Pulmonary artery endothelial cell (primary cell): ENCODE results near the gene OXT. TPM values are rescaled to one million over a fixed set of nuclear protein-coding genes. Genes with fewer than 3 reads are reported as not detected.

Experiments used
- DNase-seq: peaks from one replicate; pipeline ENCODE4 v3.0.0-alpha.2; 2011; ENCODE audit warnings: low read depth, low spot score
- total RNA-seq: library from RNA; depleted of rRNA; stranded (reverse); fragments of >200 nt; gene quantifications from 2 replicates; pipeline ENCODE4 v1.2.3, GENCODE V29; 2014

OXT gene
- total RNA-seq, 1 donor from 2014 or later: not detected

GRCh38 chr20:3084283-3084985 lies 13.0 kb downstream of the OXT start, which contains the start of gene AVP:
TSS of gene AVP (minus strand) at chr20:3084724. CDS start at chr20:3084674, 50 bp downstream.
- DNase-seq: no peak

DNA sequence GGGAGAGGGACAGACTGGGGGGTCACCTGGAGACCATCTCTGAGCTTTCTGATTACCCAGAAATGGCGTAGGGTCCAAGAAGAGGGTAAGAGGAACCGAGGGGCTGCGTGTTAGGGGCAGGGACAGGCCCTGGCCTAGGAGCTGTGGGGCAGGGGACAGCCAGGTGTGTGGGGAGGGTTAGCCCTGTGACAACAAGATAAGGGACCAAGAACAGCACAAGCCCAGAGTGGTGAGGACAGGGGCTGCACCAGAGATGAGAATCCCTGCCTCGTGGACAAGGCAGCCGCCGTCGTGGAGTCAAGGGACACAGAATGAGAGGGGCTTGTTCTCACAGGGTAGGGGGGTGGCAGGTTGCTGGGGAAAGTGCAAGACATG lies 13.6 kb downstream of the OXT start:
- no peak for DNase-seq

DNA sequence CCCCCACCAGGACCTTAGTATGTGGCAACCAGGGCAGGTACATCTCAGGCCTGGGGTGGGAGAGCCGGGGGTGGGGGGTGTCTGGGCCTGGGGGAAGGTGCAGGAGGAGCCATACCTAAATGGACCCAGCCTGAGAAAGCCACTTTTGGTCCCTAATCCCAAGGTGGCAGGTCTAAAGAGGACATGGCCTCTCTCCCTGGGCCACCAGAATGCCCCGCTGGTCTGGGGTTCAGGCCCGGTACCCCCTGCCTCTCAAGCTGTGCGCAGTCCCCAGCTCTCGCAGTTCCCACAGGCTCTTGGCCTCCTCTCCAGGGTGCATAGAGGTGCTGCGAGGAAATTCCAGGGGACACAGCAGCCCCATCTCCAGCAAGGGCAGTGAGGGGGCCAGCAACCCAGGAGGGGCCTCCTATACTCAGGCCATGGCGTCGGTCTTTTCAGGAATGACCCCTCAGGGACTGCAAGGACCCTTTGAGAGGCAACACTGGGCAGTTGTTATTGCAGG lies 14.2 kb downstream of the OXT start:
- DNase-seq: no peak

DNA sequence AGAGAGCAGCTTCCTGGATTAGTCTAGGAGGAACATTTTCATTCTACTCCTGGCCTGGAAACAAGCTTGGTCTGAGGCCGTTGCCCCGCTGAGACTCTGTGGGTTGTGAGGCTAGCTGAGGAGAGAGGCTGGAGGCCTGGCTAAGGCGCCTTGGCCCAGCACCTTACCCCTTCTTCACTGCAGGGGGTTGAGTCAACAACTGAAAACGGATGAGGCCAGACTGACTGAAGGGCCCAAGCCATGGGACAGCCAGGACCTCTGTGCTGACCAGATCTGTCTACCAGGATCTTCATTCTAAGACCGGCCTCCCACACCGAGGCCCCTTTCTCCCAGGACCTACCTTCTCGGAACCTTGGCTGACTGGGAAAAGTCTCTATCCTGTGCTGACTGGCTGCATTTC lies 16.6 kb downstream of the OXT start:
- no peak for DNase-seq

DNA sequence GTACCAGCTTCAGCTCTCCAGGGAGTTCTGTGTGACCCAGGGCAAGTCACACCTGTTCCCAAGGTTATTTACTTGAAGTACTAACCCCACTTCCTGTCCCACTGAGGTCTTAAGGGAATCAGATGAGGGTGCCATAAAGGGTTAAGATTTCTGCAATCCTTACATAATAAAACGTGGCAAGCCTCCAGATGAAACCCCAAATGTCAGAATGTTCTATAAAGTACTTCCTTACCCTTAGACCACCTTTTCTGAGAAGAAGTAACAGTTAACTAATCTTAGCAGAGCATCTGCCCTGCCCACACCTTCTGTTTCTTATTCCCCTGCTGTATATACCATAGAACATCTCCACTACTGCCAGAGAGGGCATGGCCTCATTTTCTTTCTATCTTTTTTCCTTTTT lies 19.1 kb downstream of the OXT start:
- DNase-seq: no peak

DNA sequence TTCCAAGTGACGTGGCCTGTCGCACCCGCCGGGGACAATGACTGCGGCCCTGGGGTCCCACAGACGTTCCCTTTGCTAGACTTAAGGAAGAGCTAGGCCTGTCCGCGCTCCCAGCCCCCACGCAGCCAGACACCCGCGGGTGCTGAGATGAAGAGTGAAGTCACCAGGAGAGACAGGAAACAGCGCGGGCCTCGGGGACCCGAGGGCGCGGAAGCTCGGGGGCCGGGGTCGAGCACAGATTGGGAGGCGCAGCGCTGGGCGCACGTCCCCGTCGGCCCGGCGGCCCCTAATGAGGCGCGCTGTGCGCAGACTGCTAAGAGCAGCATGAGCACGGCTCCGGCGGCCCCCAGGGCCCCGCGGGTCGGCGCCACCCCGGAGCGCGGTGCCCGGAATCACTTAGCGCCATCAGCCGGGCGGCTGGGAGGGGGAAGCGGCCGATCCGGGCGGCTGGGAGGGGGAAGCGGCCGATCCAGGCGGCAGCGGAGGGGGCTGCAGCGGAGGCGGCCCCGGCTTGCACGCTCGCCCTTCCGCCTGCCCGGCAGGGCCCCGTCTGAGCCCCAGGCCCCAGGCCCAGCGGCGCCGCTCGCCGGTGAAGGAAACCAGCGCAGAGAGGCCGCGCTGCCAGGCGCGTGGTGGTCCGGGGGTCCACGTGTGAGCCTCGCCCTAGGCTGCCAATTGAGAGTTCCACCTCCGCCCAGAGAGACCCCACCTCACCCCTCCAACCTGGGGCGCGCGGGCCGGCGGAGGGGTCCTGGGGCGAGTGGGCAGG lies 21.4 kb downstream of the OXT start:
- no peak for DNase-seq

DNA sequence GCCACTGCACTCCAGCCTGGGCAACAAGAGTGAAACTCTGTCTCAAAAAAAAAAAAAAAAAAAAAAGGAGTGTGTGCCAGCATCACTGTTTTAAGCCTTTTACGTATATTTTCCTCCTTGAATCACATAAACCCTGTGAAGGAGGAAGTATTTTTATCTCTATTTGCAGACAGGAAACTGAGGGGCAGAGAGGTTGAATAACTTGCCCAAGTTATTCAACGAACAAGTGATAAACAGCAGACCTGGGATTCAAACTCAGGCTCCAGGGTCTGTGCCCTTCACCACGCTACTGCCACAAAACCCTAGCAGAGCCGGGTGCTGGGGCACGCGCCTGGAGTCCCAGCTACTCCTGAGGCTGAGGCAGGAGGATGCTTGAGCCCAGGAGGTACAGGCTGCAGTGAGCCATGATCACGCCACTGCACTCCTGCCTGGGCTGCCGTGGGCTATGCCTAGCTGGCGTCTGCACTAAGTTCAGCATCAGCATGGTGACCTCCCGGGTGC lies 22.5 kb downstream of the OXT start:
- DNase-seq: peak; percentile 44

DNA sequence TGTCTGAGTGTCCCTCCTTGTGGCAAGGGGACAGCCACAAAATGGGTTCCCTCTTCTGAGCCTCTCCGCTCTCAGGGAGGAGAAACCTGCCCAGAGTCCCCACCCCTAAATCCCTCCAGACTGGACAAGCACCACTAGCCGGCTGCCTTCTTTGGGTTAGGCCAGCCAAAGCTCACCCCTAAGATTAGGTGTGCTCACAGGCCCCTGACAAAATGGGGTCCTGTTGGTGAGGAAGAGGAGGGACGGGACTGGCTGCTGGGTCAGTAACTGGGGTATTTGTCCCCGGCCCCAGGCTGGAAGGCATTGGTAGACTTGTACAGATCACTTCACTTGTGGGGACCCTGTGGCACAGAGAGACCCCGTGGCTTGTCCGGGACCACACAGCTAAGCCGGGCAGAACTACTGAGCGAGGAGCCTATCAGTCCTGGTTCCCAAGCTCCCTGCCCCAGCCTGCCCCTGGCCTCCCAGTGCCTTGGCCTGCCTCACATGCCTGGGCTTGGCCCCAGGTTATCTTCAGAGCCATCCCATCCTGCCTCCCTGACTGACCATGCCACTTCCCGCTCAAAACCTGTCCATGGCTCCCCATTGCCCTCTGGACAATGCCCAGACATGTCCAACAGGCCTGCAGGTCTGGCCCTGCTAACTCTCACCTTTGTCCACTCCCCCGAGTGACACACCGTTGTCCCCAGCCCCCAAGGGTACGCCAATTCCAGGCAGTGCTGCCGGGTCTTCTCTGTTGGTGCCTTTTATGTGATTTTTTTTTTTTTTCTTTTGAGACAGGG lies 23.6 kb downstream of the OXT start:
- DNase-seq: no peak

GRCh38 chr20:3100480-3100879 lies 29.1 kb downstream of the OXT start:
- no peak for DNase-seq

DNA sequence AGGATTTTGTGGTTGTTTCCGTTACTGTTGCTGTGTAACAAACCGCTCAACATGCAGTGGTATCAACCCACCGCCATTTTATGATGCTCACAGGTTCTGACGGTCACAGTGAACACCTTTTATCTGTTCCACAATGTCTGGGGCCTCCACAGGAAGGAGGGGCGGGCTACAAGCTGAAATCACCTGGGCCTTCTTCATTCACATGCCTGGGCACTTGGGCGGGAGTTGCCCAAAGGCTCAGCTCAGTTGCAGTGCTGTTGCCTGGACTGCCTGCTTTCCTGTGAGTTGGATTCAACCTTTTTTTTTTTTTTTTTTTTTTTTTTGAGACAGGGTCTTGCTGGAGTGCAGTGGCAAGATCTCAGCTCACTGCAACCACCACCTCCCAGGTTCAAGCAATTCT lies 29.8 kb downstream of the OXT start:
- no peak for DNase-seq

DNA sequence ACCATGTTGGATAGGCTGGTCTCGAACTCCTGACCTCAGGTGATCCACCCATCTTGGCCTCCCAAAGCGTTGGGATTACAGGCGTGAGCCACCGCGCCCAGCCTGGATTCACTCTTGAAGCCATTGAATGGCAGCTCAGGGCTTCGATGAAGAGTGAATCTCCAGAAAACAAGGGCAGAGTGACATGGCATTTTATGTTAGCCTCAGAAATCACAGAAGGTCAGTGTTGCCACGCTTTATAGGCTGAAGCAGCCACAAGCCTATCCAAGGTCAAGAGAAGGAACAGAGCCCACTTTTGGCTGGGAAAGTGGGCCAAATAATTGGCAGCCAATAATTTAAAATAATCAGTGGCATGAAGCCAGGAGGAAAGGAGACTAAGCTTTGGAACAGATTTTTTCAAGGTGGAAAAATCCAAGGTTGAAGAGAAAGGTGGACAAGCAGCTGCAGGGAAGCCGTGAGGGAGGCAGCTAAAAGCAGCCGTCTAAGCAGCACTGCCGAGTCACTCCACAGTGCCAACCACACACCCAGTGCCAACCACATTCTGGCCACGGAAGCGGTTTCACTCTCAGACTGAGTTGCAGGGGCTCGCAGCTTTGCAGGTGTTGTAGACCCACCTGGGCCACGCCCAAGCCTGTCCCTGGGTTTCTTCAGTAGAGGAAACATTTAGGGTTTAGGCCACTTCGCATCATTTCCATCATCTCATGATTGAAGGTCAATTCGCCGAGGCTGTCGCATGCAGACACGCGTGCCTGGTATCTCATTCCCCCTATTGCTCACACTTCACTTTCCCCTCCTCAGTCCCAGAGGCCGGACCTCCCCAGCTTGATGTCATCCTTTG lies 30.5 kb downstream of the OXT start:
- no peak for DNase-seq

DNA sequence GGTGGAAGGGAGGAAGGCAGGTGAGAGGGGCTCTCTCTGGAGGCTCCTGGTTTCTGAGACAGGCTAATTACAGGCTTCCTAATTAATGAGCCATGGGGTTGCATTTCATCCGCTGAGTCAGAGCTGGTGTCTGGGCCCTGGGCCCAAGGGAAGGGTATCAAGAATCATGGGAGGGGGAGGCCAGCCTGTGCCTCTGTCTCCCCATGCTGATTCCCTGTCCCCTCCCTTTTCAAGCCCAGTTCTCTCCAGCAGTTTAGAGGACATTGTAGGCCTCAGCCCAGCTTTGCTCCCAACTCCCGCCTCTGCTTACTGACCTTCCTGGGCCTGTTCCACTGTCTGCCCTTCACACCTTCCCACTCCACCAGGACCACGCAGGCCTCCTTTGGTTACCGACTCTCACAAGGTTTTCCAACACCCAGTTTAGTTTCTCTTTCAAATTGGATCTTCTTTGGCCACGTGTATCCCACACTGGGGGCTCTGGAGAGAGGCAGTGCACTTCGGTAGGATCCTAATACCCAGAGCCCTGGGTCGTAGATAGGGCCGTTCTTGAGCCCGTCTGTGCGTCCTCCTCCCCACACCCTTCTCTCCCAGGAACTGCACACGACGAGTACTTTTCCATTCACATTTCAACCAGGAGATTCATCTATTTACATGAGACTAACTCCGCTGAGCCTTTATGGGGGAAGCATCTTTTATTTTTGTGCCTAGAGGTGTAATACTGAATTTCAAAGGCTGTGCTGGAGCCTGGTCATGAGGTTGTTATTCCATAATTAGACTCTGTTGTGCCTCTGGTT lies 31.4 kb downstream of the OXT start:
- no peak for DNase-seq

- no peak for DNase-seq
Observed at GRCh38 chr20:3103369-3104032, 32.1 kb downstream of the OXT start.

- DNase-seq: no peak
Observed at GRCh38 chr20:3105256-3106137, 34.1 kb downstream of the OXT start.

- no peak for DNase-seq
Observed at GRCh38 chr20:3106185-3106584, 34.8 kb downstream of the OXT start.

GRCh38 chr20:3106658-3107463 lies 35.4 kb downstream of the OXT start:
- DNase-seq: no peak

GRCh38 chr20:3107464-3108025 lies 36.1 kb downstream of the OXT start:
- DNase-seq: no peak
